Lung (tissue), 10 donors: ENCODE results near the gene CROCC. TPM values are rescaled to one million over a fixed set of nuclear protein-coding genes. Genes with fewer than 3 reads are reported as not detected.
"Not testable (repeated sequence)": the region's sequence is repeated elsewhere in the genome, so short reads cannot be mapped to it uniquely, and the experiment has no call there.

Experiments used
- ATAC-seq: fragments of 200-7000 bp; cut with Tn5 transposase; one replicate; pipeline ENCODE4 v1.9.1; 2020; ENCODE audit warnings: moderate number of reproducible peaks; ENCODE audit not compliant: insufficient read depth, low FRiP score
- DNase-seq, 3 donors: peaks; one replicate each; pipeline ENCODE4 v3.0.0-alpha.2; 2013 to 2017
- H3K27ac ChIP-seq, 2 donors: one replicate each; pipeline ENCODE4 v1.5.1; 2013; ENCODE audit warnings: mild to moderate bottlenecking in 2 of 2, moderate library complexity in 2 of 2, control low read depth in 1 of 2, inconsistent platforms in 1 of 2, low read depth in 1 of 2, low read length in 1 of 2
- H3K27me3 ChIP-seq, 3 donors: one replicate each; pipeline ENCODE4 v1.5.1; 2013; ENCODE audit warnings: low read length in 2 of 3; ENCODE audit not compliant: control insufficient read depth in 3 of 3, insufficient read depth in 3 of 3
- H3K36me3 ChIP-seq, 4 donors: one replicate each; pipeline ENCODE4 v1.5.1; 2013; ENCODE audit warnings: low read length in 4 of 4, mild to moderate bottlenecking in 1 of 4, moderate library complexity in 1 of 4; ENCODE audit not compliant: control insufficient read depth in 4 of 4, insufficient read depth in 4 of 4
- H3K4me1 ChIP-seq, 5 donors: one replicate each; pipeline ENCODE4 v1.5.1; 2013; ENCODE audit warnings: low read length in 5 of 5, mild to moderate bottlenecking in 2 of 5, moderate library complexity in 1 of 5; ENCODE audit not compliant: control insufficient read depth in 5 of 5, insufficient read depth in 5 of 5
- H3K4me3 ChIP-seq: one replicate; pipeline ENCODE4 v1.5.1; 2013; ENCODE audit warnings: mild to moderate bottlenecking, control low read depth, moderate library complexity
- H3K9ac ChIP-seq, 2 donors: one replicate each; pipeline ENCODE4 v1.5.1; 2013; ENCODE audit warnings: low read length in 2 of 2, control low read depth in 1 of 2; ENCODE audit not compliant: insufficient read depth in 1 of 2
- H3K9me3 ChIP-seq, 4 donors: one replicate each; pipeline ENCODE4 v1.5.1; 2013; ENCODE audit warnings: low read length in 3 of 4, mild to moderate bottlenecking in 1 of 4, moderate library complexity in 1 of 4; ENCODE audit not compliant: control insufficient read depth in 4 of 4, insufficient read depth in 3 of 4
- WGBS, 2 donors: extraction: QIAGEN DNeasy Blood & Tissue Kit; methylation state at CpG; one replicate each; pipeline ENCODE4 v1.1.7; 2013; 5-methylcytosine and 5-hydroxymethylcytosine counted together
- polyA plus RNA-seq, 2 donors: library from polyadenylated mRNA; stranded (reverse); fragments of 200-250 nt; gene quantifications; one replicate each; pipeline ENCODE4 v1.2.1, GENCODE V29; 2013
- total RNA-seq, 2 donors: library from RNA; depleted of rRNA in 1 of 2; stranded (reverse); fragments of >200 nt in 1 of 2; gene quantifications; one replicate each; pipeline ENCODE4 v1.2.1, GENCODE V29; 2014 to 2021
- donor health status: Bipolar disorder and iron deficiency.
- donor health status: healthy.
- donor health status: DM: yes; HTN: yes; CAD: no.

The CROCC gene
- total and polyA plus RNA-seq, 4 donors: 14.9 to 42.2 (median 28.5) TPM

GRCh38 chr1:16895598-16896315 is 26.0 kb upstream of the CROCC start, which contains the start of gene RNU1-2:
Gene RNU1-2 (plus strand): TSS chr1:16895980.
- 0 to 1% methylated on average over 18 to 31 of the region's 39 CpGs for WGBS, 2 donors
- peak; percentile 89 to 99 (median 99) for DNase-seq
- H3K27ac ChIP-seq: peak within 1 kb of the TSS; percentile 83 to 96

DNA sequence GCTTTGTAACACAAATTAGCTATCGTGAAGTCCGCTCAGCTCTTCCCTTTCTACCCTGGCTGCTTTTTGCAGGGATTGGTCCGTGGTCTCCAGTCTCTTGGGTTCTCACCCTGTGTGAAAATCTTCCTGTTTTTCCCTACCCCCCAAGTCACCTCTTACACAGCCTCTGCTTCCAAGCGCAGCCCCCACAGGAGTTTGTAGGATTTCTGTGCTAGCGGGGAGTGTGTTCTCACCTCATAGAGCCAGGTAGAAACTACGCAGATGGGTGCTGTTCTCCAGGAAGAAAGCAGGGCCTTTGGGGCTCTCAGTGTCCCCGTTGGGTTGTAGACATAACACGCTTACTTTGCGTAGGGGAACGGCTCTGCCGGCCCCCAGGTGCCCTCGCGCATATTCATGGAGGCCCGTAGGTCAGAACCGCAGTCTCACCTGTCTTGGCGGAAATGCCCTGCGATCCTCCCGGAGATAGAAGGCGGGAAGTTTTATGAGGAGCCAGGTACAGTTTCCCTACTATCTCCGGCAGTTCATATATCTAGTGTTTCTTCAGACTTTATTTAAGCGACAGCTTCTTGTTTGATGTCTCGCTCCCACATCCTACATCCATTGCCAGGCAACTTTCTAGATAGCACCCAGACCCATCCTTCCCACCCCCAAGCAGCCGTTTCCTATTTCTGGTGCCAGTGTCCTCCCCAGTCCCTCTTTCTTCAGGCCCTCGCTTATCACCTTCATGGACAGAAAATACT is 25.2 kb upstream of the CROCC start:
- H3K27ac ChIP-seq: peak overlapping the region; percentile 83
- not testable (repeated sequence) for H3K27me3 ChIP-seq
- peak in 2 of 3 donors; percentile 42 to 60 for DNase-seq

More at GRCh38 chr1:16895598-16896315, 26.0 kb upstream of the CROCC start, which contains the start of gene RNU1-2:
- ATAC-seq: peak; percentile 100
- H3K9ac ChIP-seq: peak within 1 kb of the TSS; percentile 52 to 92
- H3K4me1 ChIP-seq: peaks cover 0 to 11% (median 3%) of the 10 kb centered on the region in 5 donors
- H3K9me3 ChIP-seq, H3K27me3 ChIP-seq, H3K4me3 ChIP-seq, H3K36me3 ChIP-seq: not testable (repeated sequence)

DNA sequence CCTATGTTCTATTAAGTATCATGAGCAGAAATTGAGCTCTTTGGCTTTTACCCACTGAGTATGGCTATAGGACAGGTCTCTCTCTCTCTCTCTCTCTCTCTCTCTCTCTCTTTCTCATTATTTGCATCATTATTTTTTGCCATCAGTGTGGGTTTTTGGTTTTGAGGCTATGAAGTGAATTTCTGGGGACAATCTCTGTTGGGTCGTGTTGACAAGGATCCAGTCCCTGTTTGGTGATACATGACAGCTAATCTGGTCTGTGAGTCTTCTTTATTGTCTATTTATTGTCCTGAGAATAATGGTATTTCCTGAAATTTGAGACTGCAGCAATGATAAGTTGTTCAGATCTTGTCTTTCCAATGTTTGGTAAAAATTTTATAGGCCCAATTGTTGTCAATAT is 24.1 kb upstream of the CROCC start:
- 43 to 73% methylated on average over 1 of the region's 1 CpG for WGBS, 2 donors
- H3K4me3 ChIP-seq, H3K27me3 ChIP-seq, H3K9ac ChIP-seq, ATAC-seq, H3K36me3 ChIP-seq, H3K9me3 ChIP-seq, H3K27ac ChIP-seq, DNase-seq: not testable (repeated sequence)
- peaks cover 0 to 11% (median 3%) of the 10 kb centered on the region in 5 donors for H3K4me1 ChIP-seq

More for the DNA sequence above, 25.2 kb upstream of the CROCC start:
- H3K36me3 ChIP-seq, H3K4me3 ChIP-seq, H3K9me3 ChIP-seq, ATAC-seq: not testable (repeated sequence)
- 17 to 22% methylated on average over 21 to 23 of the region's 24 CpGs for WGBS, 2 donors
- Histone ChIP-seq H3K4me1 (peaks cover 0 to 11% (median 3%) of the 10 kb centered on the region in 5 donors), H3K9ac (peak overlapping the region; percentile 25 to 56)

DNA sequence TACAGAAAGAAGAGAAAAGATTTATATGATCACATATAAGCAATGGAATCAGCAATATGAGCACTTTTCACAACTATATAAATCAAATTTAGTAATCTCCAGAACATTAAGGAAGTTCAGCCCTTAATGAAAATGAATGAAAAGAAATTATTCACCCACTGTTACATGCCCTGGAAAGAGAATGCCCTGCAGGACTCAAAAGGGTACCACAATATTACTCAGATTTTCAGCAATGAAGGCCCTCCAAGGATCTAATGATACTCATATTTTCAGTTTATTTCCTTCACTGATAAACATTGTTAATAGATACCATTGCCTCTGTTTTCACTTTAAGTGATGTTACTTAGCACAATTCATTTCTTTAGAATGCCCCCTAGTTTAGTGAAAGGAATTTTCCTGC is 23.4 kb upstream of the CROCC start:
- not testable (repeated sequence) for H3K27ac ChIP-seq, H3K9ac ChIP-seq, H3K27me3 ChIP-seq, H3K4me3 ChIP-seq, H3K9me3 ChIP-seq, ATAC-seq, DNase-seq, H3K36me3 ChIP-seq
- peaks cover 0 to 13% (median 3%) of the 10 kb centered on the region in 5 donors for H3K4me1 ChIP-seq

DNA sequence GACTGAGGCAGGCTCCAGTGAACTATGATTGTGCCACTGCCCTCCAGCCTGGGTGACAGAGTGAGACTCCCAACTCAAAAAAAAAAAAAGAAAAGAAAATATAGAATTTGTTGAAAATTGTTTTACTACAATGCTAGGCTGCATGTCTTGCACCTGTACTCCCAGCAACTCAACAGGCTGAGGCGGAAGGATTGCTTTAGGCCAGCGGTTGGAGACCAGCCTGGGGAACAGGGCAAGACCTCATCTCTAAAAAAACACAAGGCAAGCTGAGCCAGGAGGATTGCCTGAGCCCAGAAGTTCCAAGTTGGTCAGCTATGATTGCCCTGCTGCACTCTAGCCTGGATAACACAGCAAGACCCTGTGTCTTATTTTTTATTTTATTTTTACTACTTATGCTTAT is 22.7 kb upstream of the CROCC start:
- not testable (repeated sequence) for H3K36me3 ChIP-seq, H3K4me3 ChIP-seq, DNase-seq, ATAC-seq, H3K27ac ChIP-seq, H3K9ac ChIP-seq, H3K9me3 ChIP-seq, H3K27me3 ChIP-seq
- WGBS, 2 donors: 83 to 90% methylated on average over 2 of the region's 2 CpGs
- peaks cover 0 to 20% (median 3%) of the 10 kb centered on the region in 5 donors for H3K4me1 ChIP-seq
